ENCODE results near the gene GNAI2. TPM values are rescaled to one million over a fixed set of nuclear protein-coding genes. Genes with fewer than 3 reads are reported as not detected.
A peak's percentile ranks its signal among the peaks of the same experiment; 100 is the strongest.

GNAI2 gene
- 100 to 1,000 TPM; 179 to 181 TPM for total RNA-seq
- long read RNA-seq, partial matches to known transcripts, result 3 of 7 reads
- long read RNA-seq, other reads (novel, unspliced or antisense), result 2 of 7 reads

GRCh38 chr3:50235716-50236483 is at the start of gene GNAI2:
TSS of gene GNAI2 (plus strand) at chr3:50236204. CDS start at chr3:50236336, 132 bp downstream.
- ATAC-seq, result peak; percentile 91 to 92
- intact Hi-C loops (cut with DNase I), result loop anchor here in 1 of 2 donors (10.0 kb wide), 1 partner anchor 89 kb away; the partner anchor contains the start of genes HYAL2 and TUSC2

GRCh38 chr3:50187750-50188149 is 48.3 kb upstream of the GNAI2 start:
- no peak for ATAC-seq
- intact Hi-C loops (cut with DNase I), result loop anchor here (2.0 kb wide), 2 partner anchors 65 to 67 kb away; no protein-coding TSS in a partner anchor
- DNase-seq, result no peak

More at GRCh38 chr3:50235716-50236483, at the start of gene GNAI2:
- DNase-seq, result peak; percentile 99

GRCh38 chr3:50189274-50189673 is 46.7 kb upstream of the GNAI2 start:
- peak; percentile 79 for DNase-seq
- peak; percentile 88 to 89 for ATAC-seq
- intact Hi-C loops (cut with DNase I), result loop anchor here (2.0 kb wide), 2 partner anchors 66 to 68 kb away; no protein-coding TSS in a partner anchor

- ATAC-seq (no peak), DNase-seq (no peak)
- intact Hi-C loops (cut with DNase I), result loop anchor here (2.0 to 5.0 kb wide), 4 partner anchors 37 to 82 kb away; no protein-coding TSS in a partner anchor
Observed at GRCh38 chr3:50189989-50190388, 46.0 kb upstream of the GNAI2 start.

- no peak for DNase-seq
- ATAC-seq, result no peak
- intact Hi-C loops (cut with DNase I), result loop anchor here in 1 of 2 donors (5.0 kb wide), 2 partner anchors 36 to 81 kb away; no protein-coding TSS in a partner anchor
Observed at GRCh38 chr3:50190936-50191660, 44.9 kb upstream of the GNAI2 start, which contains the start of gene GNAT1. TSS of gene GNAT1 (plus strand) at chr3:50191610. CDS start at chr3:50191726, 116 bp downstream.

- no peak for ATAC-seq
- intact Hi-C loops (cut with DNase I), result loop anchor here (2.0 to 5.0 kb wide), 3 partner anchors 35 to 81 kb away; no protein-coding TSS in a partner anchor
- DNase-seq, result no peak
Observed at GRCh38 chr3:50192124-50192523, 43.9 kb upstream of the GNAI2 start.

GRCh38 chr3:50192689-50193141 is 43.3 kb upstream of the GNAI2 start:
- ATAC-seq (peak in 1 of 2 donors; percentile 35), DNase-seq (peak; percentile 65)
- intact Hi-C loops (cut with DNase I), result loop anchor here (2.0 to 5.0 kb wide), 3 partner anchors 35 to 80 kb away; no protein-coding TSS in a partner anchor

- no peak for DNase-seq
- no peak for ATAC-seq
- intact Hi-C loops (cut with DNase I), result loop anchor here (2.0 to 5.0 kb wide), 3 partner anchors 34 to 80 kb away; no protein-coding TSS in a partner anchor
Observed at GRCh38 chr3:50193286-50193685, 42.7 kb upstream of the GNAI2 start.

GRCh38 chr3:50193746-50194127 is 42.3 kb upstream of the GNAI2 start:
- ATAC-seq (no peak), DNase-seq (no peak)
- intact Hi-C loops (cut with DNase I), result loop anchor here (1.0 to 5.0 kb wide), 4 partner anchors 33 to 79 kb away; no protein-coding TSS in a partner anchor

GRCh38 chr3:50194128-50194902 is 41.7 kb upstream of the GNAI2 start:
- peak; percentile 75 to 81 for ATAC-seq
- intact Hi-C loops (cut with DNase I), result loop anchor here (1.0 to 5.0 kb wide), 3 partner anchors 32 to 78 kb away; no protein-coding TSS in a partner anchor
- peak; percentile 72 for DNase-seq

GRCh38 chr3:50194903-50195500 is 41.0 kb upstream of the GNAI2 start:
- intact Hi-C loops (cut with DNase I), result loop anchor here (1.0 to 5.0 kb wide), 3 partner anchors 31 to 77 kb away; no protein-coding TSS in a partner anchor
- ATAC-seq (peak; percentile 38 to 44), DNase-seq (peak; percentile 45)

GRCh38 chr3:50195501-50196252 is 40.3 kb upstream of the GNAI2 start:
- intact Hi-C loops (cut with DNase I), result no loop called here
- no peak for DNase-seq
- ATAC-seq, result no peak

GRCh38 chr3:50196253-50196801 is 39.7 kb upstream of the GNAI2 start:
- DNase-seq (no peak), ATAC-seq (no peak)
- intact Hi-C loops (cut with DNase I), result no loop called here

GRCh38 chr3:50201573-50202315 is 34.3 kb upstream of the GNAI2 start:
- peak; percentile 15 for DNase-seq
- no peak for ATAC-seq
- intact Hi-C loops (cut with DNase I), result no loop called here

GRCh38 chr3:50202353-50203112 is 33.5 kb upstream of the GNAI2 start:
- ATAC-seq, result no peak
- peak; percentile 15 for DNase-seq
- intact Hi-C loops (cut with DNase I), result no loop called here
